NCI-H187 treated with DMSO at 0.1 percent for 48 hours (cell line): ENCODE data around the gene DUS1L.

ENCODE experiments used
- DNase-seq: peaks from one replicate; lab custom pipeline; 2025; lab: John Stamatoyannopoulos, UW

Gene DUS1L

GRCh38 chr17:82100502-82101298 lies 35.1 kb upstream of the DUS1L start:
- no peak for DNase-seq

DNA sequence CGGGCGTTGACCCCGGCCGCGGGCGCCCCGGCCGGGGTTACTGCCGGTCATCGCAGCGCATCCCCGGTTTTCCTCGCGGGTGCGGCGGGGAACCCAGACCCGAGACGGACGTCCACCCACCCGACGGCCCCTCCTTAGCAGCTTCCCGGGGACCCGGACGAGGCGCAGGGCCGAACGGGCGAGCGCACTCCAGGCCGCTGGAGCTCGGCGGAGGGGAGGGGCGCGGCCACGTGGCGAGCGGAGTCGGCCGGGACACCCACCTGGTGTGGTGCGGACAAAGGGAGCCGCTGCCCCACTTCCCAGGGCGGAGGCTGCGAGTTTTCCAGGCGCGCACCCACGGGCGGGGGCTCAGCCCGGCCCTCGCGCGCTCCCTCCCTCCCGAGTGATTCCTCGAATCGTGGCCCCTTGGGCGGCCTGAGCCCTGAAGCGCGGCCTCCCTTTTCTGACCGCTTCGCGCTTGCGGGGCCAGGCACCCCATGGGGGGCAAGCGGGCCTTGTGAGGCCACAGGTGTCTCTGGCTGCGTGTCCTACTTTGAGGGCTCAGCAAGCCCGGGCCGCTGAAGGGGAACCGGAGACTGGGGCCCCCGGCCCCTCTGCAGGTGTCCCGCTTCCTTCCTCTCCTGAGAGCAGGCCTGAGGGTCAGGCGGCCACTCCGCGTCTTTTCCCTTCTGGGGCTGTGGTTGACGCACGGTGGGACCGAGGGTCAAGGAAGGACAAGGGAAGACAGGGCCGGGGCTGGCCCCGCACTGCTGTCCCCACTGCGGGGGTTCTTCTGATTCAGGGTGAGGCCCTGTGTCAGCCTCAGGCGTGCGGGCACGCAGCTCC lies 33.5 kb upstream of the DUS1L start:
- DNase-seq, result no peak

- DNase-seq, result peak; percentile 47
Observed at GRCh38 chr17:82098169-82098938, 32.8 kb upstream of the DUS1L start, which contains the start of gene FASN. TSS of gene FASN (minus strand) at chr17:82098236. CDS start at chr17:82096445, 1,791 bp downstream.

- DNase-seq, result no peak
Observed at GRCh38 chr17:82097919-82098168, 32.2 kb upstream of the DUS1L start.

DNA sequence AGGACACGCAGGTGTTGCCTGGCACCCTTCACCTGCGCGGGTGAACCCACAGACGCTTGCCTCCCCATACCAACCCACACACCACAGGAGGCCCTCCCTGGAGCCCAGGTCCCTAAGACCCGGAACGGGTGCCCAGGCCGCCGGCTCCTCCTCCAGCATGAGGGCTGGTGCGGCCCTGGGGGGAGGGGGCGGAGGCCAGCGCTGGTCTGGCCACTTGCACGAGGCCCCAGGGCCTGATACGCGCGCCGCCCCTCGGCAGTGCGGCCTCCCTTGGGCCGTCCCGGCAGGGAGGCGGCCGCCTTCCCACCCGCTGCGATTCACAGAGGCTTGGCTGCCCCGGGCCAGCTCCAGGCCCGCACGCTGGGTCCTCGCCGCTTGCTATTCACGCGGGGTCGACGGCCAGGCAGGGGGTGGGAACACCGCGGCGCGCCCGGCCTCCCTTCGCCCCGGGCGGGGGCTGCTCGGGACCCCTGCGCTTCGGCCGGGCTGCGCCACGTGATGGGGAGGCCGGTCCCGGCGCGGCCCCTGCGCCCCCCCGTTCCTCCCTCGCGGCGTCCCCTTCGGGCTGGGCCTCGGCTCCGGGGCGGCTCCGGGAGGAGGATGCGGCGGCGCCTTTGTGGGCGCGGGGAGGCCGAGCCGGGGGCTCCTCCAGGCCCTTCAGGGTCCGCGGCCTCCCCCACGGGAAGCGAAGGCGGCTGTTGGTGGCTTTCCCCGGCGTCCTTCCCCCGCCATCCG lies 31.7 kb upstream of the DUS1L start:
- DNase-seq, result no peak

DNA sequence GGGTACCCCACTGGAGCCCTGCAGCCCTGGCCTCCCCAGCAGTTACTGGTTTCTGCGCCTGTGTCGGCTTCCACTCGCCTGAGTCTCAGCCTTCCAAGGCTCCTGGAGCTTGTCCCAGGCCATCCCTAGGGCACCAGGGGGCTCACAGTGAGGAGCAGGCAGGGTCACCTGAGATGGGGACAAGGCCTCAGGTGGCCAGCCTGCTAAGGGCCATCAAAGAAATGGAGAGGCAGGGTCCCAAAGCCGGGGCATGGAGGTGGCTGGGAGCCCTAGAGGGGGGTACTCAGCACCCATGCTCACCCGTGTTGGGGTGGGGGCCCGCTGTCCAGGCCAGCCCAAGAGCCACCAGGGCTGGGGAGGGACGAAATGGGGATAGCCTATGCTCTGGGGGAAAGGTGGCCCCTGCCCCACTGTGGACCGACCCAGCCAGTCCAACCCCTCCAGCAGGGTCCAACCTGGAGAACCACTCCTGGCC lies 31.1 kb upstream of the DUS1L start:
- DNase-seq, result no peak

- DNase-seq, result no peak
Observed at GRCh38 chr17:82095777-82096708, 30.4 kb upstream of the DUS1L start.

GRCh38 chr17:82094931-82095776 lies 29.6 kb upstream of the DUS1L start:
- no peak for DNase-seq

GRCh38 chr17:82092995-82093751 lies 27.6 kb upstream of the DUS1L start:
- DNase-seq, result no peak

GRCh38 chr17:82092628-82092994 lies 27.0 kb upstream of the DUS1L start:
- DNase-seq, result no peak

DNA sequence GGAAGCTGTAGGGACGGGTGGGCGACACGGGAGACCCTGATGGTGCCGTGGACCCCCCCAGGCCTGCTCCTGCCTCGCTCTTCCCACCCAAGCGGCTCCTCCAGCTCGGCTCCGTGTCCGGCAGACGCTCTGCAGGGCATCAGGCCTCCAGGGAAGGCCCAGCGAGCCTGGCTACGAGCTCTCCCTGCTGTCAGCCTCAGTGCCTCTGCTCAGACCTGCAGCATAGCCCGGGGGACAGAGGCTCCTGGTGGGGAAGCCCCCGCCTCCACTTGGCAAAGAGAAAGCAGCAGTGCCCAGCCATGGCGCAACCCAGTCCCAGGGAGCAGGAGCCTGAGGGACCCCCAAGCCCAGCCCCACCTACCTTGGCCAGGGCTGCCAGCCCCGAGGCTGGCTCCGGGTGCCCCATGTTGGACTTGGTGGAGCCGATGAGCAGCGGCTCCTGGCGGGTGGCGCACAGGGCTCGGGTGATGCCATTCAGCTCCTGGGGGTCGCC lies 26.5 kb upstream of the DUS1L start:
- DNase-seq, result no peak

DNA sequence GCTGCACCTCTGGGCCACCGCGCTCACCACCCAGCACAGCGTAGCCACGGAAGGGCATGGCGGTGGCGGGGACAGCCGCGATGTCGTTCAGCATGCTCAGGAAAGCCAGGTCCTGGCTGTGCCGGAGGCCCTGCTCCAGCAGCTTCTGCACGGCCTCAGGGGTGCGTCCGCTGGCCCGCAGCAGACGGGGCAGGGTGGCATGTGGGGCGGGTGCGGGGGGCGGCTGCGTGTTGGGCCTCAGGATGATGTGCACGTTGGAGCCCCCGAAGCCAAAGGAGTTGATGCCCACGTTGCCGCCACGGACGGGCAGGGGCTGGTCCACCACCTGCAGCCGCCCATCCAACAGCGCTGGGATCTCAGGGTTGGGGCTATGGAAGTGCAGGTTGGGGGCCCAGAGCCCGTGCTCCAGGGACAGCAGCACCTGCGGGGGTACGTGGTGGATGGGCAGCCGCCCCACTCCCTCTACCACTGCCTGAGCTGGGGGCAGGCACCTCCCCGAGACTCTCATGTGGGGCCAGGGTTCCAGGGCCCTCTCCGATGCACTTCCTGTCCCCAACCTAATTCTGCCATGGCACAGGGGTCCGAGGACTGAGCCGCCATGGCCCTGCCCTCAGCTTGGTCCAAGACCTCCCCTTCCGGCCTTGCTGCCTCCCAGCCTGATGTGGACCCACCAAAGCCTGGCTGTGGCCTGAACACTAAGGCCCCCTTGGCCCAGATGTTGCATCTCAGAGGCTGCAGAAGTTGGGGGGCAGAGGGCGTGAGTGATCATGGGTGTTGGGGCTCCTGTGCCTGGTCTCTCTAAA lies 25.9 kb upstream of the DUS1L start:
- no peak for DNase-seq

GRCh38 chr17:82090549-82091263 lies 25.1 kb upstream of the DUS1L start:
- DNase-seq, result no peak

GRCh38 chr17:82089723-82090548 lies 24.3 kb upstream of the DUS1L start:
- no peak for DNase-seq

DNA sequence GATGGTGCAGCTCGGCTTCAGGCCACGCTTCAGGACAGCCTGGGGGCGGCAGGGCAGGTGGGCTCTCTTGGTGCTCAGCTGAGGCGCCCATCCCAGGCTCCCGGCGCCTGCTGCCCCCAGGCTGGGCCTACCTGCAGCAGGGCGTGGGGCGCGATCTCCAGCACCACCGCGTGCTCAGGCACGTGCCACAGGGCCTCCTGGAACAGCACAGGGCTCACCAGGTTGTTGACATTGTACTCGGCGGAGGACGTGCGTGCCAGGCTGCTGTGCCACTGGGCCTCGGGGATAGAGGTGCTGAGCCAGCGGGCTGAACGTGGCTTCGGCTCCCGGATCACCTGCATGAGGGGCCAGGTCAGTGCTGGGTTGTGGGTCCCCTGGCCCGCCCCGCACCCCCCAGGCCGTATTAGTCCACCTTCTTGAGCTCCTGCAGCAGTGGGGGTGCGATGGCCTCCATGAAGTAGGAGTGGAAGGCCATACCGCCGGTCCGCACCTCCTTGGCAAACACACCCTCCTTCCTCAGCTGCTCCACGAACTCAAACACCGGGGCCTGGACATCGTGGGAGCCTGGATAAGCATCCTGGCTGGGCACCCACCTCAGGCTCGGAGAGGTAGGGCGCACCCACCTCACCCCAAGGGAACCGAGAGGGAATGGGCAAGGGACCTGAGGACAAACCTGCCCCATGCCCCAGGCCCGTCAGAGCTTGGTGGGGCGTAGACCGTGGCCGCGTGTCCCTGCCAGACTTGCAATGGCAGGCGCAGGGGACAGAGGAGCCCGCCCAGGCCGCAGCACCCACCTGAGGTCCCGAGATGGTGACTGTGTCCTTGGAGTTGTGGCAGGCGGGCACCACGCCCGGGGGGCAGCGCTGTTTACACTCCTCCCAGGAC lies 23.5 kb upstream of the DUS1L start:
- no peak for DNase-seq
